ENCODE measurements around the gene ATP5MC3. TPM values are rescaled to one million over a fixed set of nuclear protein-coding genes. Genes with fewer than 3 reads are reported as not detected.
"Not testable (repeated sequence)": the region's sequence is repeated elsewhere in the genome, so short reads cannot be mapped to it uniquely, and the experiment has no call there.

ATP5MC3 gene
- 10 to 100 TPM; 36.5 to 84.5 (median 61.1) TPM for total RNA-seq

GRCh38 chr2:175181104-175181876, at the start of gene ATP5MC3:
Gene ATP5MC3, minus strand, starts transcription at chr2:175181710. Its CDS starts 317 bp downstream, at chr2:175181393.
- DNase-seq, result peak; percentile 93 to 94
- intact Hi-C loops (cut with DNase I; ENCODE audit: low total_unique reads), result no loop called here
- Histone ChIP-seq H3K4me3 (peak within 1 kb of the TSS; percentile 71 to 90), H3K36me3 (no peaks in the 10 kb centered on the region), H3K4me1 (no peaks in the 10 kb centered on the region), H3K9me3 (no peaks in the 10 kb centered on the region), H3K27ac (peak within 1 kb of the TSS; percentile 80 to 87), H3K27me3 (no peaks in the 10 kb centered on the region)
- peak in 1 of 2 donors; percentile 69 for TF ChIP-seq POLR2A (IDR thresholded peaks at IDR 0.05)
- TF ChIP-seq, protein P1, sequence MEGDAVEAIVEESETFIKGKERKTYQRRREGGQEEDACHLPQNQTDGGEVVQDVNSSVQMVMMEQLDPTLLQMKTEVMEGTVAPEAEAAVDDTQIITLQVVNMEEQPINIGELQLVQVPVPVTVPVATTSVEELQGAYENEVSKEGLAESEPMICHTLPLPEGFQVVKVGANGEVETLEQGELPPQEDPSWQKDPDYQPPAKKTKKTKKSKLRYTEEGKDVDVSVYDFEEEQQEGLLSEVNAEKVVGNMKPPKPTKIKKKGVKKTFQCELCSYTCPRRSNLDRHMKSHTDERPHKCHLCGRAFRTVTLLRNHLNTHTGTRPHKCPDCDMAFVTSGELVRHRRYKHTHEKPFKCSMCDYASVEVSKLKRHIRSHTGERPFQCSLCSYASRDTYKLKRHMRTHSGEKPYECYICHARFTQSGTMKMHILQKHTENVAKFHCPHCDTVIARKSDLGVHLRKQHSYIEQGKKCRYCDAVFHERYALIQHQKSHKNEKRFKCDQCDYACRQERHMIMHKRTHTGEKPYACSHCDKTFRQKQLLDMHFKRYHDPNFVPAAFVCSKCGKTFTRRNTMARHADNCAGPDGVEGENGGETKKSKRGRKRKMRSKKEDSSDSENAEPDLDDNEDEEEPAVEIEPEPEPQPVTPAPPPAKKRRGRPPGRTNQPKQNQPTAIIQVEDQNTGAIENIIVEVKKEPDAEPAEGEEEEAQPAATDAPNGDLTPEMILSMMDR (IDR thresholded peaks at IDR 0.05), result peak in 1 of 4 experiments; percentile 9

DNA sequence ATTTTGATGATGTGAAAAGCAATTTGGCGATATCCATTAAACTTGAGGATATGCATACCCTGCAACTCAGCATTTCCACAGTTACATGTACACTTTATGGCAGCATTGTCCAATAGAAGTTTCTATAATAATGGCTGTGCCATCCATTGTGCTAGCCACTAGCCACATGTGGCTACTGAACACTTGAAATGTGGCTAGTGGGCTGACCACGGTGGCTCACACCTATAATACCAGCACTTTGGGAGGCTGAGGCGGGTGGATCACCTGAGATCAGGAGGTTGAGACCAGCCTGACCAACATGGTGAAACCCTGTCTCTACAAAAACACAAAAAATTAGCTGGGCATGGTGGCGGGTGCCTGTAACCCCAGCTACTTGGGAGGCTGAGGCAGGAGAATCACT, 47.1 kb upstream of the ATP5MC3 start:
- H3K9me3 ChIP-seq; H3K36me3 ChIP-seq; H3K27ac ChIP-seq; DNase-seq; H3K4me3 ChIP-seq; H3K4me1 ChIP-seq; H3K27me3 ChIP-seq; intact Hi-C loops (cut with DNase I; ENCODE audit: low total_unique reads): not testable (repeated sequence)

DNA sequence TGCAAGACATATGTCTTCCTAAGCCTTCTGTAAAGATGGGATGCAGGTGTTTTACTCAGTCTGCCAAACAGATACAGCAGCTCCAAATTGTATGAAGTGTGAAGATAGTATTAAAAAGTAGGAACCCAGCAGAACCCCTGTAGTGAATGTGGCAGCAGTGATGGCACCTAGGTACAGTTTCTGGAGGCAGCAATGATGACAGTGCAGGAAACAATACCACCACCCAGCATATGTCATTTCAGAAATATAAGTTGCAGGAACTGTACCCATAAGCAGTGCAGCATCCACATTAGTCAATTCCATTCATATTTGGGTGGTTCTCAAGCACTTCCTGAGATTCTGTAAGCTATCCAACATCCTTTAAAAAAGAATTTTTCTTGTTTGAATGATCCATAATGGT, 46.7 kb upstream of the ATP5MC3 start:
- no peak overlapping the region for H3K4me3 ChIP-seq
- peaks cover 0 to 2% of the 10 kb centered on the region in 2 donors for H3K36me3 ChIP-seq
- no peak for DNase-seq
- H3K27ac ChIP-seq, result no peak overlapping the region
- no peaks in the 10 kb centered on the region for H3K9me3 ChIP-seq
- H3K4me1 ChIP-seq, result no peaks in the 10 kb centered on the region
- no peaks in the 10 kb centered on the region for H3K27me3 ChIP-seq
- TF ChIP-seq, protein P1 (IDR thresholded peaks at IDR 0.05), result no peak
- TF ChIP-seq POLR2A (IDR thresholded peaks at IDR 0.05), result no peak
- intact Hi-C loops (cut with DNase I; ENCODE audit: low total_unique reads), result no loop called here

DNA sequence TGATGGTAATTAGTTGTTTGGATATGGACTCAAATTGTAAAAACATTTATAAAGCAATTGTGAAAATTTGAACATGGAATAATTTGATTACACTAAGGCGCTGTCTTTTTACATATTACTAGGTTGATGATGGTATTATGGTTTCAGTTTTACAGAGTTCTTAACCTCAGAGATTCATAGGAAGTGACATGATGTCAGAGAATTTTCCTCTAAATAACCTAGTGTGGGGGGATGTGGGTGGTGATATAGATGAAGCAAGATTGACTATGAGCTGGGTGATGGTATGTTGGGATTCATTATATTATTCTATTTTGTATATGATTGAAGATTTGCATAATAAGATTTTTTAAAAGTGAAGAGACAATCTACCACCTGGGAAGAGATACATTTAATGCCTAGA, 45.9 kb upstream of the ATP5MC3 start:
- DNase-seq, result no peak
- intact Hi-C loops (cut with DNase I; ENCODE audit: low total_unique reads), result no loop called here
- TF ChIP-seq, protein P1 (IDR thresholded peaks at IDR 0.05), result no peak
- TF ChIP-seq POLR2A (IDR thresholded peaks at IDR 0.05), result no peak
- H3K27me3 ChIP-seq, result no peaks in the 10 kb centered on the region
- H3K9me3 ChIP-seq, result no peaks in the 10 kb centered on the region
- peaks cover 0 to 2% of the 10 kb centered on the region in 2 donors for H3K36me3 ChIP-seq
- H3K4me3 ChIP-seq, result no peak overlapping the region
- H3K27ac ChIP-seq, result no peak overlapping the region
- no peaks in the 10 kb centered on the region for H3K4me1 ChIP-seq

DNA sequence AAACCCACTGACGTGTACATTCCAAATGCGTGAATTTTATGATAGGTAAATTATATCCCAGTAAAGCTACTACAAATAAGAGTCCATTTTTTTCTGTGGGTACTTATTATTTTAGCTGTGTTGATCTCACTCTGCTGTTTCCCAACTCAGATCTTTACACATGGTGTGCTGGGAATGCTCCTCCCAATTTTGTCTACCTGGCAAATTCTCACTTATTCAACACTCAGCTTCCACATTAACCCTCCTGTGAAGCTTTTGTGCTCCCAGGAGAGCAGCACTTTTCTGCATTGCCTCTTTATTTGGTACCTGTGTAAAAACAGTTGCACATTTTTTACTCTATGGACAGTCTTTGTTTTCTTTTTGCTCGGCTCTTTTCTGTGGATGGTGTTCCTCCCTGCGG, 38.6 kb upstream of the ATP5MC3 start:
- intact Hi-C loops (cut with DNase I; ENCODE audit: low total_unique reads), result no loop called here
- TF ChIP-seq, protein P1 (IDR thresholded peaks at IDR 0.05), result no peak
- TF ChIP-seq POLR2A (IDR thresholded peaks at IDR 0.05), result no peak
- DNase-seq, result no peak

More for the DNA sequence above, 38.6 kb upstream of the ATP5MC3 start:
- Histone ChIP-seq H3K27ac (no peak overlapping the region), H3K9me3 (no peaks in the 10 kb centered on the region), H3K4me3 (no peak overlapping the region), H3K36me3 (peaks cover 0 to 2% of the 10 kb centered on the region in 2 donors), H3K27me3 (no peaks in the 10 kb centered on the region), H3K4me1 (no peaks in the 10 kb centered on the region)

Measured in uterus (tissue), 4 donors.